Upper lobe of left lung (tissue), 6 donors: ENCODE data around the gene PSAP. TPM values are rescaled to one million over a fixed set of nuclear protein-coding genes. Genes with fewer than 3 reads are reported as not detected.

Experiments
- ATAC-seq, 2 donors: fragments of 200-7000 bp; cut with Tn5 transposase; one replicate each; pipeline ENCODE4 v1.9.1; 2022; ENCODE audit warnings: mild to moderate bottlenecking in 2 of 2, moderate library complexity in 2 of 2; ENCODE audit not compliant: low FRiP score in 2 of 2
- DNase-seq, 2 donors: peaks; one replicate each; pipeline ENCODE4 v3.0.0-alpha.2; 2019 to 2020
- H3K27ac ChIP-seq, 4 donors: fragments of 200-600 bp; sonication (generic); one replicate each; pipeline ENCODE4 v1.5.1; 2016 to 2019
- H3K27me3 ChIP-seq, 4 donors: fragments of 200-600 bp; sonication (generic); one replicate each; pipeline ENCODE4 v1.5.1; 2017 to 2019
- H3K36me3 ChIP-seq, 4 donors: fragments of 200-600 bp; sonication (generic); one replicate each; pipeline ENCODE4 v1.5.1; 2016 to 2019
- H3K4me1 ChIP-seq, 4 donors: fragments of 200-600 bp; sonication (generic); one replicate each; pipeline ENCODE4 v1.5.1; 2018 to 2019
- H3K4me3 ChIP-seq, 4 donors: fragments of 200-600 bp; sonication (generic); one replicate each; pipeline ENCODE4 v1.5.1; 2017 to 2019; ENCODE audit warnings: mild to moderate bottlenecking in 2 of 4, moderate library complexity in 1 of 4
- H3K9me3 ChIP-seq, 4 donors: fragments of 200-600 bp; sonication (generic); one replicate each; pipeline ENCODE4 v1.5.1; 2018 to 2019
- EP300 ChIP-seq, 4 donors: sonication (generic); formaldehyde crosslinking; IDR thresholded peaks; one replicate each; pipeline ENCODE4 v1.5.1; 2017; ENCODE audit warnings: antibody characterized with exemption in 4 of 4, control low read depth in 2 of 4
- POLR2A ChIP-seq, 4 donors: fragments of 450-650 bp; IDR thresholded peaks; one replicate each; pipeline ENCODE4 v1.5.1; 2016 to 2017; ENCODE audit warnings: antibody characterized with exemption in 4 of 4, mild to moderate bottlenecking in 2 of 4
- POLR2AphosphoS5 ChIP-seq, 2 donors: sonication (generic); formaldehyde crosslinking; IDR thresholded peaks; one replicate each; pipeline ENCODE4 v1.5.1; 2017; ENCODE audit warnings: antibody characterized with exemption in 2 of 2
- WGBS, 2 donors: methylation state at CpG; one replicate each; pipeline ENCODE4 v1.1.5; 2017 to 2018; 5-methylcytosine and 5-hydroxymethylcytosine counted together
- total RNA-seq, 6 donors: library from RNA; depleted of rRNA in 4 of 6; stranded (reverse); fragments of >200 nt in 4 of 6; gene quantifications; one replicate each; pipeline versions ENCODE4 v1.1.0 to v1.2.1, GENCODE V29; 2016 to 2021
- TF ChIP-seq, protein P1 (sequence below), 6 experiments: fragments of 450-650 bp in 4 of 6; fragments of 200-600 bp in 2 of 6; sonication (generic) in 2 of 6; IDR thresholded peaks; one replicate each; pipeline ENCODE4 v1.5.1; 2016 to 2019; ENCODE audit warnings: antibody characterized with exemption in 6 of 6
- donor health status: DM: no; HTN: no; CAD: no; lungs with moderate emphysema.
- donor health status: DM: no; HTN: yes; CAD: no; lungs with severe emphysema.

The PSAP gene
- total RNA-seq, 6 donors from 2014 or later, result 776 to 2,056 (median 1,236) TPM

DNA sequence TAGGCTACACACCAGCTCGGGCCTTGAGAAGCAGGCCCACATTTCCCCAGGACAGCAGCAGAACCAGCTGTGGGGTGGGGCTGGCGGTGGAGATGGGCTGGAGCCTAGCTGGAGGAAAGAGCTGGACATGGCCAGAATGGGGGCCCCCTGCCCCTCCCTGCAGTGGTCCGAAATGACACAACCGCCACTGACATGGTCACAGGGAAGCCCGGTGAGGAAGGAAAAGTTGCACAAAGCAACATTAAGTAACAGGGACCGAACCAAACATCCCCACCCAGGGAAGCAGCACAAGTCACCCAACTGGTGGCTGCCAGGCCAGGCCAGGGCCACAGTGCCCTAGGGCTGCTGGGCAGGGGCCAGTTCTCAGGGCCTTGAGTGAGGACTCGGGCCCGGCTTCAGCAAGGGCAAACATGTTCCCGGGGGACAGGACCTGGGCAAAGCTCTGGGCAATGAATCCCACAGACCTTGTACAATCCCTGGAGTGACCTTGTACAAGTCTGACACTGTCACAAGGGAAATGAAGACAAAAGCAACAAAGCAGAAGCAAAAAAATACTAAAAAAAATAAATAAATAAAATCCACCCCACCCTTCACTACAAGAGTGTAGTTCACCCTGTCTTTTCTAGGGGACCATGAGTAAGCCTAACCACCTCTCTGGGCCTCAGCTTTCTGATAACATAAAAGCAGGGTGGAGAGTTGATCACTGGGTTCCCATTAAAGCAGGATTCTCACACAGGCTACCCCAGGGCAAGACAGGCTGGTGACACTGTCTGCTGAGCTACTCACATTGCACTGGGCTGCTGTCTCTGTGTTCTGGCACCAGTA lies 33.0 kb downstream of the PSAP start:
- H3K27me3 ChIP-seq, result no peaks in the 10 kb centered on the region
- H3K36me3 ChIP-seq, result peaks cover 45 to 84% (median 75%) of the 10 kb centered on the region in 4 donors
- peak; percentile 57 to 71 for DNase-seq
- 68 to 80% methylated on average over 7 to 8 of the region's 9 CpGs for WGBS, 2 donors
- H3K9me3 ChIP-seq, result no peaks in the 10 kb centered on the region
- no peak overlapping the region for H3K4me3 ChIP-seq
- H3K4me1 ChIP-seq, result peaks cover 0 to 4% (median 2%) of the 10 kb centered on the region in 4 donors
- peak; percentile 64 to 73 for ATAC-seq
- no peak for TF ChIP-seq EP300 (IDR thresholded peaks at IDR 0.05)
- TF ChIP-seq, protein P1, sequence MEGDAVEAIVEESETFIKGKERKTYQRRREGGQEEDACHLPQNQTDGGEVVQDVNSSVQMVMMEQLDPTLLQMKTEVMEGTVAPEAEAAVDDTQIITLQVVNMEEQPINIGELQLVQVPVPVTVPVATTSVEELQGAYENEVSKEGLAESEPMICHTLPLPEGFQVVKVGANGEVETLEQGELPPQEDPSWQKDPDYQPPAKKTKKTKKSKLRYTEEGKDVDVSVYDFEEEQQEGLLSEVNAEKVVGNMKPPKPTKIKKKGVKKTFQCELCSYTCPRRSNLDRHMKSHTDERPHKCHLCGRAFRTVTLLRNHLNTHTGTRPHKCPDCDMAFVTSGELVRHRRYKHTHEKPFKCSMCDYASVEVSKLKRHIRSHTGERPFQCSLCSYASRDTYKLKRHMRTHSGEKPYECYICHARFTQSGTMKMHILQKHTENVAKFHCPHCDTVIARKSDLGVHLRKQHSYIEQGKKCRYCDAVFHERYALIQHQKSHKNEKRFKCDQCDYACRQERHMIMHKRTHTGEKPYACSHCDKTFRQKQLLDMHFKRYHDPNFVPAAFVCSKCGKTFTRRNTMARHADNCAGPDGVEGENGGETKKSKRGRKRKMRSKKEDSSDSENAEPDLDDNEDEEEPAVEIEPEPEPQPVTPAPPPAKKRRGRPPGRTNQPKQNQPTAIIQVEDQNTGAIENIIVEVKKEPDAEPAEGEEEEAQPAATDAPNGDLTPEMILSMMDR (IDR thresholded peaks at IDR 0.05), result no peak
- peak; percentile 43 to 64 for TF ChIP-seq POLR2AphosphoS5 (IDR thresholded peaks at IDR 0.05)
- peak in 1 of 4 donors; percentile 33 for TF ChIP-seq POLR2A (IDR thresholded peaks at IDR 0.05)
- peak overlapping the region in 3 of 4 donors; percentile 37 to 77 (median 54) for H3K27ac ChIP-seq

GRCh38 chr10:71816936-71817618 lies 34.0 kb downstream of the PSAP start:
- no peaks in the 10 kb centered on the region for H3K9me3 ChIP-seq
- DNase-seq (no peak), ATAC-seq (no peak)
- no peaks in the 10 kb centered on the region for H3K27me3 ChIP-seq
- no peak for TF ChIP-seq POLR2A (IDR thresholded peaks at IDR 0.05)
- TF ChIP-seq, protein P1 (IDR thresholded peaks at IDR 0.05), result no peak
- TF ChIP-seq POLR2AphosphoS5 (IDR thresholded peaks at IDR 0.05), result no peak
- no peak for TF ChIP-seq EP300 (IDR thresholded peaks at IDR 0.05)
- 81 to 84% methylated on average over 7 to 8 of the region's 8 CpGs for WGBS, 2 donors
- H3K27ac ChIP-seq, result peak overlapping the region in 3 of 4 donors; percentile 37 to 77 (median 46)
- H3K36me3 ChIP-seq, result peaks cover 45 to 74% (median 68%) of the 10 kb centered on the region in 4 donors
- H3K4me3 ChIP-seq, result no peak overlapping the region
- peaks cover 0 to 6% (median 3%) of the 10 kb centered on the region in 4 donors for H3K4me1 ChIP-seq

GRCh38 chr10:71816421-71816851 lies 34.6 kb downstream of the PSAP start:
- Histone ChIP-seq H3K27me3 (no peaks in the 10 kb centered on the region), H3K9me3 (no peaks in the 10 kb centered on the region), H3K27ac (peak overlapping the region in 1 of 4 donors; percentile 77), H3K4me1 (peaks cover 0 to 11% (median 5%) of the 10 kb centered on the region in 4 donors), H3K36me3 (peaks cover 45 to 68% (median 62%) of the 10 kb centered on the region in 4 donors), H3K4me3 (no peak overlapping the region)
- DNase-seq (no peak), ATAC-seq (no peak)
- 87 to 95% methylated on average over 10 to 12 of the region's 12 CpGs for WGBS, 2 donors
- TF ChIP-seq POLR2A (IDR thresholded peaks at IDR 0.05) (no peak), POLR2AphosphoS5 (IDR thresholded peaks at IDR 0.05) (no peak), EP300 (IDR thresholded peaks at IDR 0.05) (no peak)
- TF ChIP-seq, protein P1 (IDR thresholded peaks at IDR 0.05), result no peak

DNA sequence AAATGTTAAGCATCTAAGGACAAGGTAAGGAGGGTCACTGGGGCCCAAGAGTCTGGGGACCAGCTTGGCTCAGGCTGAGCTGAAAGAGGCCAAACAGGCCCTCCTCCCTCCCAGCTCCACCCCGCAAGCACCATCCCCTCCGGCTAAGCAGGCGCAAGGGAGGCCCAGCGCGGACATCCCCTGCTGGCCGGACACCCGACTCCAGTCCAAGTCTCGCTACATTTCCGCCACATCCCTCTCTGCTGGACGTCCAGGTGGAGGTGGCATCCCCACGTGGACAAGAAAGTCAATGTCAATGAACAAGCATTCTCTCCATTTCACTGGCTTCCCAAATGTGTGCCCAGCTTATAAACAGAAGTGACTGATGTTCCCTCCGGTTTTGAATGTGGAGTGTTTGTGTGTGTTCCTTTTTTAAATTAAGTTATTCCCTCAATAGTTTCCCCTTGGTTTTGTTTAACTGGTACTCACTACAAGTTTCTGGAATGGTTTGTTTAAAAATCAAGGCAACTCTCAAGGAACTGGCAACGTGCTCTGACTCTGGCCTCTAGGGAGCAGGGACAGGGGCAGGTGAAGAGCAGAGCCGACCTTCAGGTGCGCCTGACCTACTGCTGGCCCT lies 35.4 kb downstream of the PSAP start:
- H3K27ac ChIP-seq, result no peak overlapping the region
- peaks cover 0 to 11% (median 4%) of the 10 kb centered on the region in 4 donors for H3K4me1 ChIP-seq
- no peak for DNase-seq
- H3K9me3 ChIP-seq, result no peaks in the 10 kb centered on the region
- 85 to 89% methylated on average over 9 to 15 of the region's 15 CpGs for WGBS, 2 donors
- ATAC-seq, result no peak
- H3K36me3 ChIP-seq, result peaks cover 39 to 60% (median 53%) of the 10 kb centered on the region in 4 donors
- no peak overlapping the region for H3K4me3 ChIP-seq
- TF ChIP-seq, protein P1 (IDR thresholded peaks at IDR 0.05), result no peak
- no peak for TF ChIP-seq EP300 (IDR thresholded peaks at IDR 0.05)
- no peaks in the 10 kb centered on the region for H3K27me3 ChIP-seq
